Hematopoietic multipotent progenitor cell treated with erythropoietin and hydrocortisone succinate and interleukin-3 and kit ligand, for 4 days (in vitro differentiated cells): ENCODE data around the gene LTO1.

Experiments
- DNase-seq: peaks from one replicate; pipeline ENCODE4 v3.0.0-alpha.2; 2015

The LTO1 gene

GRCh38 chr11:69656536-69657455 is 18.4 kb downstream of the LTO1 start:
- no peak for DNase-seq

- no peak for DNase-seq
Observed at GRCh38 chr11:69655479-69656428, 19.4 kb downstream of the LTO1 start.

- DNase-seq, result no peak
Observed at GRCh38 chr11:69654660-69655478, 20.3 kb downstream of the LTO1 start.

GRCh38 chr11:69654001-69654659 is 21.0 kb downstream of the LTO1 start:
- DNase-seq, result no peak

GRCh38 chr11:69653406-69653960 is 21.7 kb downstream of the LTO1 start:
- no peak for DNase-seq

- no peak for DNase-seq
Observed at GRCh38 chr11:69652999-69653398, 22.2 kb downstream of the LTO1 start.

GRCh38 chr11:69651834-69652620 is 23.1 kb downstream of the LTO1 start:
- no peak for DNase-seq

- DNase-seq, result no peak
Observed at GRCh38 chr11:69650832-69651344, 24.3 kb downstream of the LTO1 start.

- no peak for DNase-seq
Observed at GRCh38 chr11:69650081-69650831, 24.9 kb downstream of the LTO1 start.

- DNase-seq, result no peak
Observed at GRCh38 chr11:69649576-69649900, 25.6 kb downstream of the LTO1 start.

GRCh38 chr11:69648679-69649575 is 26.2 kb downstream of the LTO1 start:
- DNase-seq, result no peak

- no peak for DNase-seq
Observed at GRCh38 chr11:69647761-69648497, 27.2 kb downstream of the LTO1 start.

- DNase-seq, result no peak
Observed at GRCh38 chr11:69647390-69647748, 27.8 kb downstream of the LTO1 start.

GRCh38 chr11:69646493-69647389 is 28.4 kb downstream of the LTO1 start:
- DNase-seq, result no peak

GRCh38 chr11:69645801-69646492 is 29.2 kb downstream of the LTO1 start:
- no peak for DNase-seq

- no peak for DNase-seq
Observed at GRCh38 chr11:69644962-69645675, 30.0 kb downstream of the LTO1 start.
